HAP-1 (cell line): ENCODE measurements around the gene HLA-DOA.

ENCODE experiments used
- DNase-seq, 2 experiments: peaks; one replicate each; pipeline ENCODE4 v3.0.0-alpha.2; 2016 to 2020; ENCODE audit warnings: low spot score in 2 of 2
- H3K27me3 ChIP-seq: fragments of 250-450 bp; sonication (Bioruptor Pico); 2 replicates; pipeline ENCODE4 v1.5.1; 2020; ENCODE audit warnings: low read depth, mild to moderate bottlenecking, moderate library complexity
- H3K36me3 ChIP-seq: fragments of 250-450 bp; sonication (Bioruptor Pico); replicated peaks from 2 replicates; pipeline ENCODE4 v1.5.1; 2020; ENCODE audit warnings: mild to moderate bottlenecking
- H3K4me1 ChIP-seq: fragments of 250-450 bp; sonication (Bioruptor Pico); 2 replicates; pipeline ENCODE4 v1.5.1; 2020; ENCODE audit warnings: mild to moderate bottlenecking
- H3K4me3 ChIP-seq: fragments of 250-450 bp; sonication (Bioruptor Pico); 2 replicates; pipeline ENCODE4 v1.5.1; 2020; ENCODE audit warnings: mild to moderate bottlenecking, moderate library complexity
- H3K9me3 ChIP-seq: fragments of 250-450 bp; sonication (Bioruptor Pico); 2 replicates; pipeline ENCODE4 v1.5.1; 2020; ENCODE audit warnings: mild to moderate bottlenecking, moderate library complexity
- in situ Hi-C: fragments of 300-500 bp; cut with MboI; formaldehyde crosslinking; loops from 3 replicates; pipeline ENCODE4 v1.14.3; 2020; ENCODE audit warnings: low sequenced_read_pairs, inconsistent platforms, mixed read lengths

The HLA-DOA gene

DNA sequence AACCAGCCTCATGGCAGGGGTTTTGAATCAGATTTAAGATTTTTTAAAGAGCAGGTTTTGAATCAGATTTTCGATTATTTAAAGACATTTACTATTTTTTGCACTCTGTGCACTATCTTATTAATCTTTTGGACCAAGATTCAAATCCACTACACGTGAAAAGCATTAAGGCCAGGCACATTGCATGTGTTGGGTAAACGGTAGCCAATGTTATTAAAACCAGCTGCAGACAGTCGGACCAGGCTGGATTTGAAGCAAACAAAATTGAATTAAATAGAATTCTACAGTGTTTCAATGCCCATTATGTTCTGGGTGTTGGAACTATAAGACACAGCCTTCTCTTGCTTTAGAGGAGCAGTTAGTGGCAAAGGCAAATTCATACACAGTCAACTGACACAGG, 7.7 kb downstream of the HLA-DOA start:
- Histone ChIP-seq H3K4me3 (no peak overlapping the region), H3K36me3 (no peaks in the 10 kb centered on the region), H3K9me3 (no peaks in the 10 kb centered on the region), H3K4me1 (no peaks in the 10 kb centered on the region), H3K27me3 (peaks cover 32% of the 10 kb centered on the region)
- in situ Hi-C loops, result no loop called here
- DNase-seq, result no peak

DNA sequence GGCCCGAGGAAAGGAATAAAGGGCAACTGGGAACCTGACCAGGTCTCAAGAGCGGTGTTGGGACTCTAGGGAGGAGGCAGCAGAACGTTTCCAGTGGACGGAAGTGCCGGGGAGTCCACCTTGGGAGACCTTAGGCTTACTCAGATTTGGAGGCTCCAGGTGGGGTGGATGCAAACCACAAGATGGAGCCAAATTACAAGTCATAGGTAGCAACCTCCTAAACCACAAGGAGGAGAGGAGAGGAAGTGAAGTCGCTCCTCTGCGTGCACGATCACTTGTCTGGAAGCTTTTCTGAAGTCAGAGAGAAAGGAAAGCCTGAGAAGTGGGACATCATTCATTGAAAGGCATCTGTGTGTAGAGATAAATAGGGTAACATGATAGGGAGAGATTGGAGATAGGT, 9.3 kb downstream of the HLA-DOA start:
- peak in 1 of 2 experiments; percentile 34 for DNase-seq
- Histone ChIP-seq H3K9me3 (no peaks in the 10 kb centered on the region), H3K4me1 (no peaks in the 10 kb centered on the region), H3K4me3 (no peak overlapping the region), H3K36me3 (no peaks in the 10 kb centered on the region), H3K27me3 (peaks cover 40% of the 10 kb centered on the region)
- in situ Hi-C loops, result no loop called here

DNA sequence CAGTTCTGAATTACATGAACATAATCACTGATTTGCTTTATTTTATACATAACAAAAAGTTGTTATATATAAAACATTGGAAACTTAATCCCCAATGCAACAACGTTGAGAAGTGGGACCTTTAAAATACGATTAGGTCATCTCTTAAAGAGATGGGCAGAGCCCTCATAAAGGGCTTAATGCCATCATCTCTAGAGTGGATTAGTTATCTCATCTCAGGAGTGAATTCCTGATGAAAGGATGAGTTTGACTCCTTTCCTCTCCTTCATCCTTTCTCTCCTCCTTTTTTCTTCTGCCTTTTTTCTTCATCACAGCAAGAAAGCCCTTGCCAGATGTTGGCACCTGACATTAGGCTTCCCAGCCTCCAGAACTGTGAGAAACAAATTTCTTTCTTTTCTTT, 13.9 kb downstream of the HLA-DOA start:
- Histone ChIP-seq H3K4me1 (no peaks in the 10 kb centered on the region), H3K4me3 (no peak overlapping the region), H3K36me3 (no peaks in the 10 kb centered on the region), H3K9me3 (0 out of 2 replicates have a peak, but pooled peaks cover 2% of the 10 kb centered on the region), H3K27me3 (peaks cover 25% of the 10 kb centered on the region)
- in situ Hi-C loops, result no loop called here
- no peak for DNase-seq

DNA sequence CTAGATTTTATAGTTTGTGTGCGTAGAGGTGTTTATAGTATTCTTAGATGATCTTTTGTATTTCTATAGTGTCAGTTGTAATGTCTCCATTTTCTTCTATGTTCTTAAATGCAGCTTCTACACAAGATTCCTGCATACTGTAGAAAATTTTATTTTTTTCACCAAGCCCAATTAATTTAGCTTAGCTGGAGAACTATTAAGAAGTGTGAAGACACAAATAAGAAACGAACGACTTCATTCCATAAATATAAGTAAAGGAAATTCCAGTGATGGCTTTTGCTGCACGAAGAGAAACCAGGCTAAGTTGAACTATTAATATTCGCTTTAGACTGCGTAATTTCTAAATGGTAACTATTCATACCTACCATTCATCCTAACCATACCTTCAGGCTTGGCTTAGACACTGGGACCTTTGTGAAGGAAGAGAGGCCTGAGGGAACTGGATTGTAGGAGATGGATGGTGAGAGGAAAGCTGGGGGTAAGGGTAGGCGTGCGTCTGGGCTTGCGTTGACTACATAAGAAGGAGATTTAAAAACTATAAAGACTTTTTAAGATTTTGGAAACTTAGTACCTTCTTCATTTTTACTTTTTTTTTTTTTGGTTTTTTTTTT, 15.9 kb downstream of the HLA-DOA start:
- Histone ChIP-seq H3K4me1 (no peaks in the 10 kb centered on the region), H3K9me3 (0 out of 2 replicates have a peak, but pooled peaks cover 2% of the 10 kb centered on the region), H3K36me3 (no peaks in the 10 kb centered on the region), H3K27me3 (peaks cover 22% of the 10 kb centered on the region), H3K4me3 (no peak overlapping the region)
- in situ Hi-C loops, result no loop called here
- DNase-seq, result no peak

DNA sequence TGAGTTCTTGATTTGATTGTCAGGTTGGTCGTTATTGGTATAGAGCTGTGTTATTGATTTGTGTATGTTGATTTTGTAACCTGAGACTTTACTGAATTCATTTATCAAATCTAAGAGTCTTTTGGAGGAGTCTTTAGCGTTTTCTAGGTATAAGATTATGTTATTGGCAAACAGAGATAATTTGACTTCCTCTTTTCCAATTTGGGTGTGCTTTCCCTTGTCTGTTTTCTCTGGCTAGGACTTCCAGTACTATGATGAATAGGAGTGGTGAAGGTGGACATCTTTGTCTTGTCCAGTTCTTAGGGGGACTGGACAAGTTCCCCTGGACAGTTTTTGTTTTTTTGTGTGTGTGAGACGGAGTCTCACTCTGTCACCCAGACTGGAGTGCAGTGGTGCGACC, 17.4 kb downstream of the HLA-DOA start:
- Histone ChIP-seq H3K27me3 (peaks cover 16% of the 10 kb centered on the region), H3K9me3 (0 out of 2 replicates have a peak, but pooled peaks cover 2% of the 10 kb centered on the region), H3K4me1 (no peaks in the 10 kb centered on the region), H3K4me3 (no peak overlapping the region), H3K36me3 (no peaks in the 10 kb centered on the region)
- in situ Hi-C loops, result no loop called here
- no peak for DNase-seq

DNA sequence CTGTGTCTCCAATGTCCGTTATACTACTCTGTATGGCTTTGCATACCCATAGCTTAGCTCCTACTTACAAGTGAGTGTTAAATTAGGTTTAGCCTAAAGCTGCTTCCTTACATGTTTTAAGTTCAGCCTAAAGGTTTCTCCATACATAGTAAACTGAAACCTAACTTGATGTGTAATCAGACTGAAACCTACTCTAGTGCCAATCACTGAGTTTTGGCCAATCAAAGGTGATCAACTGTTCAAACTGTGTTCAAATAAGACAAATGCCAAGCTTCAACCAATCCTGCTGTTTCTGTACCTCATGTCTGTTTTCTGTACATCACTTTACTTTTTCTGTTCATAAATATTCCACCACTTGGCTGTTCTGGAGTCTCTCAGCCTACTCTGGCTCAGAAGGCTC, 20.0 kb downstream of the HLA-DOA start:
- Histone ChIP-seq H3K4me3 (no peak overlapping the region), H3K4me1 (no peaks in the 10 kb centered on the region), H3K9me3 (0 out of 2 replicates have a peak, but pooled peaks cover 2% of the 10 kb centered on the region), H3K36me3 (no peaks in the 10 kb centered on the region), H3K27me3 (peaks cover 9% of the 10 kb centered on the region; the same call in 1 of the 2 replicates)
- in situ Hi-C loops, result no loop called here
- no peak for DNase-seq

DNA sequence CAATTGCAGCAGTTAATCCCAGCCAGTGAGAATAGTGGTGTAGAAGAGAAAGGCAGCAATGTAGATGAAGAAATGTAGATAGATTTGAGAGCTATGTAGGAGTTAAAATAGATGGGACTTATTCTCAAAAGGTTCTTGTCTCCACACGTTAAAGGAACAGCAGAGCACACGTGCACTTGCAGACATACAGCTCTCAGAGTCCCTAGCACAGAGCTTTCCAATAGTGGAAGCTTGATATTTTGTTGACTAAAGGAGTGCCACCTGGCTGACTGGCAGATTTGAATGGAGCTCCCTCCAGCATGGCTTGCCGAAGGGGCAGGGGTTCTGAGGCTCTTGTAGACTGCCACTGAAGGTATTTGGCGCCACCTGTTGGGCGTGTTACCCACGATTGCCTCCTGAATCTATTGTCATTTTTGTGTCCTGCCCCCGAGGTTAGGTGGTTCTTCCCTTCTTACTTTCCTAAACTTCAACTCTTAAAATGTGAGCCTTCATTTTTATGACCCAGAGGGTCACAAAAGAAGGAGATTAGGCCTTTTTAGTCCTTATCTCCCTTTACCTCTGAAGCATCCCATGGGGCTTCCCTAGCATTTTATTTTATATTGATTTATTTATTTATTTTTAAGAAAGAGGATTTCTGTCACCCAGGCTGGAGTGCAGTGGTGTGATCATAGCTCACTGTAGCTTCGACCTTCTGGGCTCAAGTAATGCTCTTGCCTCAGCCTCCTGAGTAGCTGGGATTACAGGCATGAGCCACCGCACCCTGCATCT, 24.6 kb downstream of the HLA-DOA start:
- in situ Hi-C loops, result no loop called here
- Histone ChIP-seq H3K4me1 (no peaks in the 10 kb centered on the region), H3K27me3 (0 out of 2 replicates have a peak, but pooled peaks cover 4% of the 10 kb centered on the region), H3K9me3 (no peaks in the 10 kb centered on the region), H3K36me3 (peaks cover 29% of the 10 kb centered on the region), H3K4me3 (no peak overlapping the region)
- peak; percentile 68 to 93 for DNase-seq

DNA sequence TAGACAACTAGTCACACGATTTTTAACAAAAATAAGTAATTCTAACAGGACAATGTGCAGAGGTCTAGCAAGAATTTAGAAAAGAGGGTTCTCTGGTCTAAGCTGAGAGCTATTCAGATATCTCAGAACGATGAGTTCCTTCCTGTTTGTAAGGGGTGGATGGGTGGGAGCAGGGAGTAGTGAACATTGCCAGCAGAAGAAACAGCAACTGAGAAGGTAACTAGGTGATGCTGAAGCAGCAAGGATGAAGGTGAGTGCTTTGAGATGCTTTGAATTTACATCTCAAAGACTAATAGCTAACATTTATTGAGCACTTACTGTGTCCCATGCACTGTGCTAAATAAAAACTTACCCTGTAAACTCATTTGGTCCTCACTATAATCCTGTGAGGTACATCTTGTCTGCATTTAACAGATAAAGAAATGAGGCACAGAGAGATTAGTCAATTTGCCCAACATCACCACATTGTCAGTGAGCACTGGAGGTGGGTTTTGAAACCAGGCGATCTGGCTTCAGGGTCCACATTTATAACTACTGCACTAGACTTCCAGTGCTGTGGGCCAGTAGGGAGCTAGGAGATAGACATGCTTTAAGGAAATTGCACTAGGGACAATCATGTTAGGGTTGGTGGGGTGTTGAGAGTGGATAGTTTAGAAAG, 25.3 kb downstream of the HLA-DOA start:
- DNase-seq, result no peak
- H3K4me1 ChIP-seq, result no peaks in the 10 kb centered on the region
- 0 out of 2 replicates have a peak, but pooled peaks cover 4% of the 10 kb centered on the region for H3K27me3 ChIP-seq
- in situ Hi-C loops, result no loop called here
- H3K9me3 ChIP-seq, result no peaks in the 10 kb centered on the region
- no peak overlapping the region for H3K4me3 ChIP-seq
- peaks cover 36% of the 10 kb centered on the region for H3K36me3 ChIP-seq

DNA sequence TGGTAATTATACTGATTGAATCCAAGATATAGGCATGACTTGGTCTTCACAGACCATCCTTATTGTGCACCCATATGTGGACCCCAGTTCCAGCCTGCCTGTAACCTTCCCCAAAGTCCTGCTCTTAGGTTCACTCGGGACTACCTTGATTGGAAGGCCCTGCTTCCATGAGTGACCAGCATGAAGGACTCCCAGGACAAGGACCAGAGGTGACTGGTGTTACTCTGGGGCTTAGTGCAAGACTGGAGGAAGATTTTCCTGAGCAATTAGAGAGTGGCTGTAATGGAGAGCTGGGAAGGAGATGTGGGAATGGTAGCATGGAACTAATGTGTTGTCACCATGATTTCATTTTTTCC, 25.9 kb downstream of the HLA-DOA start:
- H3K36me3 ChIP-seq, result peaks cover 43% of the 10 kb centered on the region
- in situ Hi-C loops, result no loop called here
- no peaks in the 10 kb centered on the region for H3K4me1 ChIP-seq
- no peaks in the 10 kb centered on the region for H3K9me3 ChIP-seq
- H3K27me3 ChIP-seq, result 0 out of 2 replicates have a peak, but pooled peaks cover 2% of the 10 kb centered on the region
- DNase-seq, result no peak
- no peak overlapping the region for H3K4me3 ChIP-seq

DNA sequence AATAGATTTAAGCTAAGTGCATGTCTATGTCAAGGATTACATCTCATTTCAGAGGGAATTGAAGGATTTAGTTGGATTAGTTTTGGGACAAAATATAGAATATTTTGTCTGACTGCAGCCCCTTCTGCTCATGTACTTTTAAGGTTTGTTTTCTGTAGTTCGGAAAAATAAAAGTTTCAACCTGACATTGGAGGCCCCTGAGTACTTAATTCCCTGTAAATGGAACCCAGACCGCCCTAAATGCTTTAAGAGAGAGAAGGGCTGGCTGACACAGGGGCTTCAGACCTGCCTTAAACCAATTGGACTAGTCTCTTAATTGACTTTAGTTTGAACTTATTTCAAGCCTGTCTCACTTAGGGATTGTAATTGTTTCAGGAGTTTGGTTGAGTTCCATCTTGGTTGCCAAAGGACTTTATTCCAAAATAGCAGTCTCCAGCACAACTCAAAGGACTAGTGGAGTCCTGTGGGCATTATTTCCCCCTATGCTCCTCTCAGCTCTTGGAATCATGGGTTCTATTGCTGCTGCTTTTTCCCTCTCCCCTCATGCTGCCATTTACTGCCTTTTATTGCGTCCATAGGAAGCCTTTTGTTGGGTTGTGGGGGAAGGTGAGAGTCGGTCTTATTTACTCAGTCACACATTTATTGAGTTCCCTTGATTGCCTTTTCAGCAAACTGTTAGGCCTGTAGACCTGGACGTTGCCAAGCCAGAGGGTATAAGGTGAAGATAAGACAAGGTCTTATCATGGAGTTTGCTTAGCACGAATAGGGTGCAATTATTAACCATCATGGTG, 26.5 kb downstream of the HLA-DOA start:
- in situ Hi-C loops, result no loop called here
- no peak for DNase-seq
- H3K27me3 ChIP-seq, result 0 out of 2 replicates have a peak, but pooled peaks cover 2% of the 10 kb centered on the region
- H3K9me3 ChIP-seq, result no peaks in the 10 kb centered on the region
- no peak overlapping the region for H3K4me3 ChIP-seq
- peaks cover 48% of the 10 kb centered on the region for H3K36me3 ChIP-seq
- H3K4me1 ChIP-seq, result no peaks in the 10 kb centered on the region

DNA sequence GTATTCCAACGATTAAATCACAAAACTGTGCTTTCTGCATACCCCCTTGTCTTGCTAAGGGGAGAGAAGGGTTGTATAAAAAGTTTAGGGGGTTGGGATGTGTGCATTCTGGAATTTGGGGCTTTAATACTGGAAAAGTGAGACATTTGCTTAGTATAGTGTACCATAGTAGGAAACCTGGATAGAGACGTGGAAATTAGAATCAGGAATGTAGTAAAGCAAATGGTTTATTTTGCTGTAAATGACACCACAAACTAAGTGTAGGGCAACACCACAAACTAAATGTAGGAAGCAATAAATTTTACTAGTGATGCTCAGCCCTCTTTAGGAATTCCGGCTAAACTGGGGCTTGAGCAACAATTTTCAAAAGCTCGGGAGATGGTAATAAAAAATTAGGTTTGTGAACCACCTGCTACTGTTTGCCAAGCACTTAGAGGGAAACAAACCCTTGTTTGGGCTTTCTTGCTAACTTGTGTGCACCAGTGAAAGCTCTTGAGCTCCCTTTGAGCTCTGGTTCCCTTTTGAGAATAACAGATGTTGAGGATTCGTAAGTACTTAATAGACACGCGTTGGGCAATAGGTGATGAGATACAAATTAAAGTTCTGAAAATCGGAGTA, 27.2 kb downstream of the HLA-DOA start:
- Histone ChIP-seq H3K36me3 (peaks cover 55% of the 10 kb centered on the region), H3K9me3 (no peaks in the 10 kb centered on the region), H3K27me3 (0 out of 2 replicates have a peak, but pooled peaks cover 2% of the 10 kb centered on the region), H3K4me1 (no peaks in the 10 kb centered on the region), H3K4me3 (no peak overlapping the region)
- in situ Hi-C loops, result no loop called here
- DNase-seq, result peak in 1 of 2 experiments; percentile 22

DNA sequence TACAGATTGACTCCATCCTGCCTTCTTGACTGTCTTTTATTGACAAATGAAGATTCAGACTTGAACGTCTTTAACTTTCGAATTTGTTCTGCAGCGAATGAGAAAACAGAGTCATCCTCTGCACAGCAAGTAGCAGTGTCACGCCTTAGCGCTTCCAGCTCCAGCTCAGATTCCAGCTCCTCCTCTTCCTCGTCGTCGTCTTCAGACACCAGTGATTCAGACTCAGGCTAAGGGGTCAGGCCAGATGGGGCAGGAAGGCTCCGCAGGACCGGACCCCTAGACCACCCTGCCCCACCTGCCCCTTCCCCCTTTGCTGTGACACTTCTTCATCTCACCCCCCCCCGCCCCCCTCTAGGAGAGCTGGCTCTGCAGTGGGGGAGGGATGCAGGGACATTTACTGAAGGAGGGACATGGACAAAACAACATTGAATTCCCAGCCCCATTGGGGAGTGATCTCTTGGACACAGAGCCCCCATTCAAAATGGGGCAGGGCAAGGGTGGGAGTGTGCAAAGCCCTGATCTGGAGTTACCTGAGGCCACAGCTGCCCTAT, 28.8 kb downstream of the HLA-DOA start:
- Histone ChIP-seq H3K9me3 (no peaks in the 10 kb centered on the region), H3K36me3 (peaks cover 72% of the 10 kb centered on the region), H3K4me1 (no peaks in the 10 kb centered on the region; the same call in 1 of the 2 replicates), H3K4me3 (no peak overlapping the region), H3K27me3 (no peaks in the 10 kb centered on the region)
- no peak for DNase-seq
- in situ Hi-C loops, result no loop called here
